AG04450 (cell line): ENCODE data around the gene PRKAG2. TPM values are rescaled to one million over a fixed set of nuclear protein-coding genes. Genes with fewer than 3 reads are reported as not detected.

Experiments used
- CTCF ChIA-PET: fragments of 300-600, 350-600 bp; formaldehyde crosslinking; extraction: SDS; loops from one replicate; lab custom pipeline; 2022; ENCODE audit warnings: antibody characterized with exemption, inconsistent platforms; lab: Charles Lee
- POLR2A ChIA-PET: fragments of 350-600 bp; formaldehyde crosslinking; extraction: SDS; loops from one replicate; lab custom pipeline; 2021; ENCODE audit warnings: antibody characterized with exemption, inconsistent platforms; lab: Yijun Ruan, JAX
- DNase-seq: peaks from one replicate; pipeline ENCODE4 v3.0.0-alpha.2; 2011; ENCODE audit warnings: low read depth, low spot score
- H3K27ac ChIP-seq: one replicate; pipeline ENCODE4 v1.5.1; 2012; ENCODE audit warnings: low read depth, low read length, control low read depth
- H3K27me3 ChIP-seq: one replicate; pipeline ENCODE4 v1.6.0; 2012; ENCODE audit warnings: low read length; ENCODE audit not compliant: control insufficient read depth, insufficient read depth
- H3K4me3 ChIP-seq: 2 replicates; pipeline ENCODE4 v1.5.1; 2011; ENCODE audit warnings: mild to moderate bottlenecking, low read depth, low read length, control low read depth
- H3K9me3 ChIP-seq: 2 replicates; pipeline ENCODE4 v1.5.1; 2012; ENCODE audit warnings: low read length; ENCODE audit not compliant: control insufficient read depth, insufficient read depth
- CTCF ChIP-seq: IDR thresholded peaks from 2 replicates; pipeline ENCODE4 v1.5.1; 2011; ENCODE audit warnings: low read depth, low read length, control low read depth, inconsistent platforms
- polyA plus RNA-seq: library from polyadenylated mRNA; depleted of rRNA; stranded (reverse); fragments of >200 nt; gene quantifications from 2 replicates; pipeline ENCODE4 v1.2.3, GENCODE V29; 2011

PRKAG2 gene
- polyA plus RNA-seq, 1 experiment: 45.0 TPM

- ChIA-PET POLR2A (no interaction called here), CTCF (interaction anchor here (1.0 kb wide), 1 partner anchor 11 kb away, joined by 4 read pairs; no protein-coding TSS in a partner anchor)
- Histone ChIP-seq H3K9me3 (no peaks in the 10 kb centered on the region; the same call in 1 of the 2 replicates), H3K4me3 (no peak overlapping the region), H3K27me3 (no peaks in the 10 kb centered on the region), H3K27ac (no peak overlapping the region)
- DNase-seq: no peak
- no peak for TF ChIP-seq CTCF
These were observed 317.2 kb downstream of the PRKAG2 start for GRCh38 chr7:151559557-151560183.

GRCh38 chr7:151558575-151558974, 318.3 kb downstream of the PRKAG2 start:
- Histone ChIP-seq H3K4me3 (no peak overlapping the region), H3K27ac (peak overlapping the region; percentile 91), H3K9me3 (no peaks in the 10 kb centered on the region; the same call in 1 of the 2 replicates), H3K27me3 (no peaks in the 10 kb centered on the region)
- POLR2A ChIA-PET: interaction anchor here (0.7 to 1.9 kb wide), 6 partner anchors 8 to 98 kb away, joined by 3 to 8 read pairs (median 4); partner anchors contain the start of gene RHEB
- no peak for TF ChIP-seq CTCF
- peak; percentile 74 for DNase-seq
- CTCF ChIA-PET: interaction anchor here (1.2 kb wide), 1 partner anchor 178 kb away, joined by 5 read pairs; no protein-coding TSS in a partner anchor

- DNase-seq: no peak
- Histone ChIP-seq H3K9me3 (no peaks in the 10 kb centered on the region; the same call in 1 of the 2 replicates), H3K27me3 (no peaks in the 10 kb centered on the region), H3K27ac (no peak overlapping the region), H3K4me3 (no peak overlapping the region)
- ChIA-PET POLR2A (no interaction called here), CTCF (interaction anchor here (1.7 to 2.2 kb wide), 2 partner anchors 108 to 202 kb away, joined by 5 to 9 read pairs; no protein-coding TSS in a partner anchor)
- no peak for TF ChIP-seq CTCF
These were observed 320.3 kb downstream of the PRKAG2 start for GRCh38 chr7:151556592-151556991.

GRCh38 chr7:151553356-151553755, 323.6 kb downstream of the PRKAG2 start:
- Histone ChIP-seq H3K4me3 (no peak overlapping the region), H3K27me3 (peaks cover 2% of the 10 kb centered on the region), H3K9me3 (no peaks in the 10 kb centered on the region; the same call in 1 of the 2 replicates), H3K27ac (no peak overlapping the region)
- ChIA-PET POLR2A (no interaction called here), CTCF (no interaction called here)
- no peak for TF ChIP-seq CTCF
- no peak for DNase-seq

GRCh38 chr7:151552352-151553028, 324.4 kb downstream of the PRKAG2 start:
- ChIA-PET CTCF (interaction anchor here (0.6 to 1.5 kb wide), 3 partner anchors 206 to 267 kb away, joined by 3 to 4 read pairs (median 3); no protein-coding TSS in a partner anchor), POLR2A (no interaction called here)
- no peaks in the 10 kb centered on the region; the same call in 1 of the 2 replicates for H3K9me3 ChIP-seq
- H3K4me3 ChIP-seq: no peak overlapping the region
- no peak for DNase-seq
- H3K27ac ChIP-seq: no peak overlapping the region
- peaks cover 2% of the 10 kb centered on the region for H3K27me3 ChIP-seq
- TF ChIP-seq CTCF: no peak
